NT2/D1 (cell line): ENCODE data around the gene SLC24A4.

Experiments
- DNase-seq: peaks from one replicate; pipeline ENCODE4 v3.0.0-alpha.2; 2011; ENCODE audit warnings: low read depth, low spot score
- H3K27me3 ChIP-seq: 2 replicates; pipeline ENCODE4 v1.6.0; 2011; ENCODE audit warnings: mild to moderate bottlenecking; ENCODE audit not compliant: insufficient read length, insufficient read depth
- H3K36me3 ChIP-seq: 2 replicates; pipeline ENCODE4 v1.6.1; 2011; ENCODE audit warnings: mild to moderate bottlenecking, low read length, mixed read lengths; ENCODE audit not compliant: insufficient read depth, insufficient read length
- H3K4me1 ChIP-seq: 2 replicates; pipeline ENCODE4 v1.5.1; 2011; ENCODE audit not compliant: insufficient read depth, insufficient read length
- H3K4me3 ChIP-seq: 2 replicates; pipeline ENCODE4 v1.5.1; 2011; ENCODE audit warnings: low read depth; ENCODE audit not compliant: insufficient read length
- H3K9ac ChIP-seq: 2 replicates; pipeline ENCODE4 v1.6.0; 2011; ENCODE audit warnings: low read depth; ENCODE audit not compliant: insufficient read length
- H3K9me3 ChIP-seq: 2 replicates; pipeline ENCODE4 v1.5.1; 2011; ENCODE audit warnings: mild to moderate bottlenecking, low read length; ENCODE audit not compliant: insufficient read depth
- SUZ12 ChIP-seq: IDR thresholded peaks from 2 replicates; pipeline ENCODE4 v1.6.1; 2011; ENCODE audit not compliant: insufficient read length, insufficient read depth; ENCODE audit errors: extremely low read depth
- YY1 ChIP-seq: IDR thresholded peaks from 2 replicates; pipeline ENCODE4 v1.6.1; 2011; ENCODE audit not compliant: insufficient read length, insufficient read depth
- ZNF274 ChIP-seq: IDR thresholded peaks from 2 replicates; pipeline ENCODE4 v1.6.1; 2011; ENCODE audit warnings: mild to moderate bottlenecking, low read depth, low read length

Gene SLC24A4

DNA sequence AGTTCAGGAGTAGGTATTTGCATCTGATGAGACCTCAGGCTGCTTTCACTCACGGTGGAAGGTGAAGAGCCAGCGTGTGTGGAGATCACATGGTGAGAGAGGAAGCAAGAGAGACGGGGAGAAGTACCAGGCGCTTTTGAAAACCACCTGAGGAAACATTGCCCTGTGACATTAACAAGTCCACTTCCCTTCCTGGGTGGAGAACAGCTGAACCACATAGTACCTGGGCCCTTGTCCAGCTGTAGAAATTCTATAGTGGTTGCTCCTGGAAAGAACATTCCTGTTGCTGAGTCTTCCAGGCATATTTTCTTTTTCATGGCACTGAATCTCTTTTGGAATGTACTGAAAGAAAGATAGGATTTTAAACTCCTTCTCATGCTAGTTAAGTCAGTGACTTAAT is 103.3 kb downstream of the SLC24A4 start:
- no peaks in the 10 kb centered on the region for H3K4me1 ChIP-seq
- H3K9me3 ChIP-seq: no peaks in the 10 kb centered on the region
- TF ChIP-seq ZNF274 (no peak), YY1 (no peak), SUZ12 (no peak)
- no peak overlapping the region for H3K9ac ChIP-seq
- no peak overlapping the region for H3K4me3 ChIP-seq
- DNase-seq: no peak
- no peaks in the 10 kb centered on the region for H3K36me3 ChIP-seq
- no peaks in the 10 kb centered on the region for H3K27me3 ChIP-seq

DNA sequence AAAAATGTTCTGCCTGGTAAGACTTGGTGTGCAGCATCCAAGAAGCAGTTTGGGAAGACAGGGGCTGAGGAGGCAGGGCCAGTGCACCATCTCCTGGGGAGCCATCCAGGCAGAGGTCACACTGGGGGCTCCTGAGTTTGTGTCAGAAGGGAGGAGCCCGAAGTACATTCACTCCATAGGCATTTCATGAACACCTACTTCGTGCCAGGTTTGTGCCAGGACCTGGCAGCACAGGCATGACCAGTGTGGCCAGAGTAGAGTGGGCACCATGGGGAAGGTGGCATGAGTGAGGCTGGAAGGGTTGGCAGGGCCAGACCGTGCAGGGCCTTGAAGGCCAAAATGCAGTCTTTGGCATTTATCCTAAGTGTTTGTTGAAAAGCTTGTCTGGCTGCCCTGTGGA is 104.1 kb downstream of the SLC24A4 start:
- Histone ChIP-seq H3K4me3 (no peak overlapping the region), H3K27me3 (no peaks in the 10 kb centered on the region), H3K9ac (no peak overlapping the region), H3K36me3 (no peaks in the 10 kb centered on the region), H3K4me1 (no peaks in the 10 kb centered on the region), H3K9me3 (no peaks in the 10 kb centered on the region)
- DNase-seq: no peak
- no peak for TF ChIP-seq SUZ12
- TF ChIP-seq ZNF274: no peak
- no peak for TF ChIP-seq YY1

DNA sequence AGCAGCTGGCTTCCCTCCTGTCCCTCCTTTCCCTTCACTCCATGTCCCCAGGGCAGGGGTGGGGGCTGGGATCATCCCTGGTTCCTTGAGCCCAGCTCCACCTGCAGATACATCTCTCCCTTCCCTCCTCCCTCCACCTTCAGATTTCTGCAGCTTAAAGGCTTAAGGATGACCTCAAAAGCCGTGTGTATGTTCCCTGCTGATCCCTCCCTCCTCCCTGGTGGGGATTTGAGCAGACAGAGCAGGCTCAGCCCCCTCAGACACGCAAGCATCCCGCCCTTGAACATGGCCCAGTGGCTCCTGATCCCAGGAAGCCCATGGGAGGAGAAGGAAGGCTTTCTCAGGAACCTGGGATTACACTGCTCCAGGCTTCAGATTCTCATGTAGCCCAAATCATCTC is 107.7 kb downstream of the SLC24A4 start:
- Histone ChIP-seq H3K4me3 (no peak overlapping the region), H3K27me3 (no peaks in the 10 kb centered on the region), H3K4me1 (no peaks in the 10 kb centered on the region), H3K9me3 (no peaks in the 10 kb centered on the region), H3K36me3 (no peaks in the 10 kb centered on the region), H3K9ac (no peak overlapping the region)
- TF ChIP-seq YY1 (no peak), SUZ12 (no peak), ZNF274 (no peak)
- DNase-seq: no peak

DNA sequence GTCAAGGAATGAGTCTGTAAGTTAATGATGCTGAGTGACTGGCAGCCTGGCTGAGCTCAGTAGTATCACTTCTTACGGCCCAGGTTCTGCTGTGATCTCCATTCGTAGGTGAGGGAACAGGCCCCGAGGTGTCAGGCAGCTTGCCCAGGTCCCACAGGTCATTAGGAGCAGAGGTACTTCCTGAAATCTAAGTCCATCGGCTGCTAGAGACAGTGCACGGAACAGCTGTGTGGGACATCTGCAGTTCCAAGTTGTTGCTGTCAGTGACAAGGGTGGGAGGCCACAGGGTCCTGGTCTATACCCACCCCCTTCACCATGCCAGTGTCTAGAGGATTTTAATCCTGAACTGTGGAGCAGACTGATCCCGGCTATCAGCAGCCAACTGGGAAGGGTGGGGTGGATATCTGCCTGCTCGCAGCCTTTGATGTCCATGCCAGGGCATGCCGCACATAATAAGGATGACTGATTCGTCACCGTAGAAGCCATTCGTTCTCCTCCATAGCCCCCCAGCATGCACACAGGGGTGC is 108.3 kb downstream of the SLC24A4 start:
- no peak for TF ChIP-seq YY1
- no peak for TF ChIP-seq SUZ12
- TF ChIP-seq ZNF274: no peak
- no peaks in the 10 kb centered on the region for H3K27me3 ChIP-seq

DNA sequence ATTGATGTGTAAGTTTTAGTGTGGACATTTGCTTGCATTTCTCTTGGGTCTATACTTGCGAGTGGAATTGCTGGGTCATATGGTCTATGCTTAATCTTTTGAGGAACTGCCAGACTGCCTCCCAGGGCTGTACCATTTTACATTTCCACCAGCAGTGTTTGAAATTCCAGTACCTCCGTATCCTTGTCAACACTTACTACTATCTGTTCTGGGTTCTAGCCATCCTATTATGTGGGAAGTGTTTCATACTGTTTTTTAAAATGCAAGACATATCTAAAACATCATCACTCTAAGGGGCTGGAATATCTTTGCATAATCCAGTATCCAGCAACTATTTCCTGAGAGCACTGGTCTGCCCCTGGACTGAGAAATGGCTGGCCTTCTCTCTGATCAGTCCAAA is 110.4 kb downstream of the SLC24A4 start:
- TF ChIP-seq YY1: no peak
- TF ChIP-seq ZNF274: no peak
- TF ChIP-seq SUZ12: no peak
- Histone ChIP-seq H3K4me1 (no peaks in the 10 kb centered on the region), H3K9ac (no peak overlapping the region), H3K27me3 (no peaks in the 10 kb centered on the region), H3K36me3 (no peaks in the 10 kb centered on the region), H3K9me3 (no peaks in the 10 kb centered on the region), H3K4me3 (no peak overlapping the region)
- DNase-seq: no peak

More for the DNA sequence above, 108.3 kb downstream of the SLC24A4 start:
- Histone ChIP-seq H3K36me3 (no peaks in the 10 kb centered on the region), H3K4me1 (no peaks in the 10 kb centered on the region), H3K4me3 (no peak overlapping the region), H3K9ac (no peak overlapping the region), H3K9me3 (no peaks in the 10 kb centered on the region)
- DNase-seq: no peak

DNA sequence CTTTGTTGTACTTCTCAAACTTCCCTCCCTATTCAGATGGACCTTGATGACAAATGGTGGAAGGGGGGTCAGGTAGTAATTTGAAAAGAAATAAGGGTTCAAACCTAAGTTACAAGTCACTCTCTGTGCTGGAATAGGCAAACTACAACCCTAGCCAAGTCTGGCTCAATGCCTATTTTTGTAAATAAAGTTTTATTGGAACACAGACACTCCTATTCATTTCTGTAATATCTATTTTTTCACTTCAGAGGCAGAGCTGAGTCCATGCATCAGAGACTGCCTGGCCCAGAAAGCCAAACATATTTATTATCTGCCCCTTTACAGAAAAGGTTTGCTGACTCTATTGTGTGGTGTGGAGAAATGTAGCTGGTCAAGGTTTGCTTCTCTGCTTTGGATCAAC is 112.2 kb downstream of the SLC24A4 start:
- DNase-seq: no peak
- Histone ChIP-seq H3K4me3 (no peak overlapping the region), H3K27me3 (no peaks in the 10 kb centered on the region), H3K9me3 (no peaks in the 10 kb centered on the region), H3K36me3 (no peaks in the 10 kb centered on the region), H3K9ac (no peak overlapping the region), H3K4me1 (no peaks in the 10 kb centered on the region)
- TF ChIP-seq ZNF274 (no peak), SUZ12 (no peak), YY1 (no peak)

DNA sequence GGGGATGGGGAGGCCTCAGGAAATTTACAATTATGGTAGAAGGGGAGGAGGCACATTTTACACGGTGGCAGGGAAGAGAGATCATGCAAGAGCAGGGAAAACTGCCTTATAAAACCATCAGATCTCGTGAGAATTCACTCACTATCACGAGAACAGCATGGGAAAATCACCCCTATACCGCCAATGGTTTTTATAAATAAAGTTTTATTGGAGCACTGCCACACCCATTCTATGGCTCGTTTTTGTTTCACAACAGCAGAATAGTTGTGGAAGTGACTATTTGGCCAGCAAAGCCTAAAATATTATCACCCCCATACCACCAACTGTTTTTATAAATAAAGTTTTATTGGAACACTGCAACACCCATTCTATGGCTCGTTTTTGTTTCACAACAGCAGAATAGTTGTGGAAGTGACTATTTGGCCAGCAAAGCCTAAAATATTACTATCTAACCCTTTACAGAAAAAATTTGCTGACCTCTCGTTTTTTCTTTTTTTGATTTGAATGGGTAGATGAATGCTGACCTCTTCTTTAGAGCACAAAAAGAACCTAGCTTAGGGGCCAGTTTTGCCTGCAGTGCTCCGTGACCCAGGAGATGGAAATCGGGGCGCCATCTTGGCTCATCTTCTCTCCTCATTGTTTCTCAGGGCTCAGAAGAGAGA is 113.3 kb downstream of the SLC24A4 start:
- Histone ChIP-seq H3K9me3 (no peaks in the 10 kb centered on the region), H3K27me3 (no peaks in the 10 kb centered on the region), H3K4me1 (no peaks in the 10 kb centered on the region), H3K36me3 (no peaks in the 10 kb centered on the region), H3K9ac (no peak overlapping the region), H3K4me3 (no peak overlapping the region)
- DNase-seq: no peak
- TF ChIP-seq YY1: no peak
- TF ChIP-seq SUZ12: no peak
- TF ChIP-seq ZNF274: no peak
